Thyroid gland (tissue), 4 donors: Measurements from ENCODE around the gene KCNIP1. TPM values are rescaled to one million over a fixed set of nuclear protein-coding genes. Genes with fewer than 3 reads are reported as not detected.

Source experiments
- DNase-seq, 2 donors: peaks; one replicate each; pipeline ENCODE4 v3.0.0-alpha.2; 2019
- H3K27ac ChIP-seq, 3 donors: fragments of 200-600 bp; sonication (generic); 1 replicate in 2 of 3; 2 replicates in 1 of 3; pipeline ENCODE4 v1.5.1; 2016 to 2019; ENCODE audit warnings: mild to moderate bottlenecking in 1 of 3, moderate library complexity in 1 of 3
- H3K27me3 ChIP-seq: fragments of 200-600 bp; sonication (generic); one replicate; pipeline ENCODE4 v1.5.1; 2019
- H3K36me3 ChIP-seq, 2 donors: fragments of 200-600 bp; sonication (generic); one replicate each; pipeline ENCODE4 v1.5.1; 2016 to 2019
- H3K4me1 ChIP-seq, 2 donors: fragments of 200-600 bp; sonication (generic); one replicate each; pipeline ENCODE4 v1.5.1; 2017 to 2019
- H3K4me3 ChIP-seq, 3 donors: fragments of 200-600 bp; sonication (generic); replicated peaks in 1 of 3; 1 replicate in 2 of 3; 2 replicates in 1 of 3; pipeline ENCODE4 v1.5.1; 2016; ENCODE audit warnings: mild to moderate bottlenecking in 1 of 3
- H3K9me3 ChIP-seq: fragments of 200-600 bp; sonication (generic); one replicate; pipeline ENCODE4 v1.5.1; 2017
- POLR2A ChIP-seq, 2 donors: fragments of 450-650 bp; IDR thresholded peaks; one replicate each; pipeline ENCODE4 v1.6.1; 2017; ENCODE audit warnings: antibody characterized with exemption in 2 of 2, mild to moderate bottlenecking in 2 of 2, moderate library complexity in 1 of 2
- WGBS, 2 donors: methylation state at CpG; one replicate each; pipeline ENCODE4 v1.1.5; 2017; 5-methylcytosine and 5-hydroxymethylcytosine counted together
- intact Hi-C: fragments of 100-400 bp; cut with DNase I; formaldehyde crosslinking; loops from one replicate; pipeline ENCODE4 v1.15.1; 2023
- total RNA-seq, 4 donors: library from RNA; depleted of rRNA; stranded (reverse); fragments of >200 nt; gene quantifications; one replicate each; pipeline ENCODE4 v1.2.3, GENCODE V29; 2016
- TF ChIP-seq, protein P1 (sequence below), 6 experiments: fragments of 200-600 bp in 3 of 6; fragments of 450-650 bp in 3 of 6; sonication (generic) in 3 of 6; IDR thresholded peaks; one replicate each; pipeline ENCODE4 v1.5.1; 2016 to 2019; ENCODE audit warnings: antibody characterized with exemption in 6 of 6, mild to moderate bottlenecking in 2 of 6, inconsistent platforms in 1 of 6, moderate library complexity in 1 of 6

The KCNIP1 gene
- total RNA-seq, 4 donors from 2014 or later = 0.54 to 1.7 TPM; not detected in 2

DNA sequence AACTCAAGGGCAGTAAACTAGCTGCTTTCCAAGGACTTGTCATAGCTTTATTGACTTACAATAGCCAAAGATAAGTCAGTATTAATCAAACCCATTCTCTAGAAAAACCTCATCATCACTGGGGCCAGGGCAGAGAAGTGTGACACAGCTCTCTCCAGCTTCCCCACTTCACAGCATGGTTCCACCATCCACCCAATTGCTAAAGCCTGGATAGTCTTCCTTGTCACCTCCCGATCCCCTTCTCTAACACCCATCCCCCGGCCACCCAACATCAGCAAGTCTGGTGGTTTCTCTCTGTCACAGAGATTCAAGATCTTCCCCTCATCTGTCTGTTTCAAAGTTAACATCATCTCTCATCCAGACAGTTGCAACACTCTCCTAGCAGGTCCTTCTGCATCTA lies 191.1 kb downstream of the KCNIP1 start:
- DNase-seq = no peak
- intact Hi-C loops = no loop called here
- Histone ChIP-seq H3K27me3 (no peaks in the 10 kb centered on the region), H3K27ac (no peak overlapping the region), H3K9me3 (no peaks in the 10 kb centered on the region), H3K36me3 (no peaks in the 10 kb centered on the region), H3K4me1 (no peaks in the 10 kb centered on the region), H3K4me3 (no peak overlapping the region)
- TF ChIP-seq, protein P1, sequence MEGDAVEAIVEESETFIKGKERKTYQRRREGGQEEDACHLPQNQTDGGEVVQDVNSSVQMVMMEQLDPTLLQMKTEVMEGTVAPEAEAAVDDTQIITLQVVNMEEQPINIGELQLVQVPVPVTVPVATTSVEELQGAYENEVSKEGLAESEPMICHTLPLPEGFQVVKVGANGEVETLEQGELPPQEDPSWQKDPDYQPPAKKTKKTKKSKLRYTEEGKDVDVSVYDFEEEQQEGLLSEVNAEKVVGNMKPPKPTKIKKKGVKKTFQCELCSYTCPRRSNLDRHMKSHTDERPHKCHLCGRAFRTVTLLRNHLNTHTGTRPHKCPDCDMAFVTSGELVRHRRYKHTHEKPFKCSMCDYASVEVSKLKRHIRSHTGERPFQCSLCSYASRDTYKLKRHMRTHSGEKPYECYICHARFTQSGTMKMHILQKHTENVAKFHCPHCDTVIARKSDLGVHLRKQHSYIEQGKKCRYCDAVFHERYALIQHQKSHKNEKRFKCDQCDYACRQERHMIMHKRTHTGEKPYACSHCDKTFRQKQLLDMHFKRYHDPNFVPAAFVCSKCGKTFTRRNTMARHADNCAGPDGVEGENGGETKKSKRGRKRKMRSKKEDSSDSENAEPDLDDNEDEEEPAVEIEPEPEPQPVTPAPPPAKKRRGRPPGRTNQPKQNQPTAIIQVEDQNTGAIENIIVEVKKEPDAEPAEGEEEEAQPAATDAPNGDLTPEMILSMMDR (IDR thresholded peaks at IDR 0.05) = no peak
- no peak for TF ChIP-seq POLR2A (IDR thresholded peaks at IDR 0.05)
- whole genome bisulfite sequencing, 2 donors = 41 to 44% methylated on average over 2 of the region's 2 CpGs

GRCh38 chr5:170697031-170697430 lies 193.2 kb downstream of the KCNIP1 start:
- WGBS, 2 donors = 62 to 70% methylated on average over 2 of the region's 2 CpGs
- Histone ChIP-seq H3K27me3 (no peaks in the 10 kb centered on the region), H3K36me3 (no peaks in the 10 kb centered on the region), H3K4me1 (no peaks in the 10 kb centered on the region), H3K9me3 (no peaks in the 10 kb centered on the region), H3K27ac (no peak overlapping the region), H3K4me3 (no peak overlapping the region)
- DNase-seq = no peak
- no peak for TF ChIP-seq POLR2A (IDR thresholded peaks at IDR 0.05)
- TF ChIP-seq, protein P1 (IDR thresholded peaks at IDR 0.05) = no peak
- intact Hi-C loops = no loop called here

- DNase-seq = no peak
- Histone ChIP-seq H3K4me1 (no peaks in the 10 kb centered on the region), H3K9me3 (no peaks in the 10 kb centered on the region), H3K4me3 (no peak overlapping the region), H3K27ac (no peak overlapping the region), H3K27me3 (no peaks in the 10 kb centered on the region), H3K36me3 (no peaks in the 10 kb centered on the region)
- intact Hi-C loops = no loop called here
- 55 to 77% methylated on average over 5 of the region's 5 CpGs for WGBS, 2 donors
- TF ChIP-seq, protein P1 (IDR thresholded peaks at IDR 0.05) = no peak
- TF ChIP-seq POLR2A (IDR thresholded peaks at IDR 0.05) = no peak
Observed at GRCh38 chr5:170700503-170700902, 196.7 kb downstream of the KCNIP1 start.

- Histone ChIP-seq H3K9me3 (no peaks in the 10 kb centered on the region), H3K4me1 (no peaks in the 10 kb centered on the region), H3K36me3 (no peaks in the 10 kb centered on the region), H3K27me3 (no peaks in the 10 kb centered on the region), H3K27ac (no peak overlapping the region), H3K4me3 (no peak overlapping the region)
- TF ChIP-seq, protein P1 (IDR thresholded peaks at IDR 0.05) = no peak
- no peak for TF ChIP-seq POLR2A (IDR thresholded peaks at IDR 0.05)
- WGBS, 2 donors = 44 to 63% methylated on average over 6 of the region's 6 CpGs
- intact Hi-C loops = no loop called here
- DNase-seq = no peak
Observed at GRCh38 chr5:170701334-170701733, 197.5 kb downstream of the KCNIP1 start.

- Histone ChIP-seq H3K36me3 (no peaks in the 10 kb centered on the region), H3K27ac (no peak overlapping the region), H3K9me3 (no peaks in the 10 kb centered on the region), H3K4me3 (no peak overlapping the region), H3K27me3 (no peaks in the 10 kb centered on the region), H3K4me1 (no peaks in the 10 kb centered on the region)
- no peak for TF ChIP-seq POLR2A (IDR thresholded peaks at IDR 0.05)
- TF ChIP-seq, protein P1 (IDR thresholded peaks at IDR 0.05) = no peak
- intact Hi-C loops = no loop called here
- WGBS, 2 donors = 74 to 79% methylated on average over 8 of the region's 8 CpGs
- no peak for DNase-seq
Observed at GRCh38 chr5:170704417-170705192, 200.8 kb downstream of the KCNIP1 start.
